ENCODE results near the gene RNF150.
"Not testable (repeated sequence)": the region's sequence is repeated elsewhere in the genome, so short reads cannot be mapped to it uniquely, and the experiment has no call there.

The RNF150 gene

GRCh38 chr4:141074098-141074878 is 59.0 kb downstream of the RNF150 start:
- DNase-seq = no peak

DNA sequence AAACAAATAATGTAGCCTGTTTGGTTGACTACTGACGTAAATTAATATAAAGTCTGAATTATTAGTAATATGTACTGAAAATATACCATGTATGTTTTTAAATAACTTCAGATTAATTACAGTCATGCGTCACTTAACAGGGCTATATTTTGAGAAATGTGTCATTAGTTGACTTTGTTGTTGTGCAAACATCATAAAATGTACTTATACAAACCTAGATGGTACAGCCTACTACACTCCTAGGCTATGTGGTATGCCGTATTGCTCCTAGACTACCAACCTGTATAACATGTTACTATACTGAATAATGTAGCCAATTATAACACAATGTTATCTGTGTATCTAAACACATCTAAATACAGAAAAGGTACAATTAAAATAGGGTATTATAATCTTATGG is 66.6 kb downstream of the RNF150 start:
- no peak for DNase-seq

GRCh38 chr4:141065872-141066271 is 67.4 kb downstream of the RNF150 start:
- no peak for DNase-seq

DNA sequence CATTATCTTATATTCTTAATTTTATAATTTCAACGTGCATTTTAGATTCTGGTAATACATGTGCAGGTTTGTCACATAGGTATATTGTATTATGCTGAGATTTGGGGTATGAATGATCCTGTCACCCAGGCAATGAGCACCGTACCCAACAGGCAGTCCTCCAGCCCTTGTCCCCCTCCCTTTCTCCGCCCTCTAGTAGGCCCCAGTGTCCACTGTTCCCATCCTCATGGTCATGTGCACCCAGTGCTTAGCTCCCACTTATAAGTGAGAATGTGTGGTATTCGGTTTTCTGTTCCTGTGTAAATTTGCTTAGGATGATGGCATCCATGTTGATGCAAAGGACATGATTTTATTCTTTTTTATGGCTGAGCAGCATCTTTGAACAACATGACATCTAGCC is 70.6 kb downstream of the RNF150 start:
- DNase-seq = no peak

DNA sequence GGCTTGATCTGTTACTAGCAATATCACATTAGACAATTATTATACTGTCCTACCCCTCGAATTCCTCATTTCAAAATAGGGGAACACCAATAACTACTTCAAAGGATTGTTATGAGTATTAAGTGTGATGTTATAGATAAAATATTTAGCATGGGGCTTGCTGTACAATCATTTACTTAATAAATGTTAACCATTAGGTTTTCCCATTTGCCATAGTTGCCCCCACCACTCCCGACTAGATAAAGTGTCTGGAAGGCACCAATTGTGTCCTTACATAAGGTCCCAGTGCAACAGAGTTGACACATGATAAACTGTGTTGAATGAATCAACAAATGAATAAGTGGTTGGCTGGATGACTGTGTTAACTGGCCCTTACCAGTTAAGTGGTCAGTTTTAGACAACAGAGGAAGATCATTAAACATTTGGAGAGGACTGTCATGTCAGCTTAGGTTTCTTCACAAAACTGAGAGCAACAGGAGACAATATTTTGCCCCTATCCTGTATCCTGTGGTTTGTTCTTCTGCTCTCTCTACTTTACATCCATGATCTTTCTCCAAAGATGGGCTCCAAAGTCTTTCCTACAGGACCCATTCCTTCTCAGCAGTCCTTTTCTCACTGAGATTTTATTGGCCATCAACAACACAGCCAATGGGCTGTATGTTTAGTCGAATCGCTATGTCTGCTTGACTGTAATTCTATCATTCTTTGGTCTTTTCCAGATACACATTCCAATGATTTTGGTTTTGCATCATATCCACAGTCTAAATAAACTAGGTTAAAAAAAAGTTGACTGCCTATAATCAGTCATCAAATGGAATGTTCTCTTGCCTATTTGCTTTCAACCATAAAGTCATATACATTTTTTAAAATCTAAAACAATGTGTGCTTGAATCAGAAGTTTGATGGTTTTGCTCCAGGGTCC is 74.4 kb downstream of the RNF150 start:
- DNase-seq = no peak

DNA sequence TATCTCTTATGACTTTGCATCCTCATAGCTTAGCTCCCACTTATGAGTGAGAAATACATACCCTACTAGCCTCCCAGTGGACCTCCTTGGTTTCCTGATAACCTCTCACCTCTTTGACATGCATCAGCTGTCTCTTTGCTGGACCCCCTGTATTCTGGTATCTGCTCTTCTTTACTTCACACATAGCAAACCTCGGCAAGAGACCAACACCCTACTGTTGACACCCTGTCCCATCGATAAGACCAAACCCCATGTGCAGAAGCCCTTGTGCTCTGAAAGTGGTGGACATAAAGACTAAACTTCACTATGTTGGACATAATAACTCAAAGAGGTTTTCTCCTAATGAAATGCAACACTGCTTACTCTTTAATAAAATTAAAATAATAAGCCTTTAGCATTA is 75.7 kb downstream of the RNF150 start:
- DNase-seq = no peak

GRCh38 chr4:141056473-141056872 is 76.8 kb downstream of the RNF150 start:
- no peak for DNase-seq

DNA sequence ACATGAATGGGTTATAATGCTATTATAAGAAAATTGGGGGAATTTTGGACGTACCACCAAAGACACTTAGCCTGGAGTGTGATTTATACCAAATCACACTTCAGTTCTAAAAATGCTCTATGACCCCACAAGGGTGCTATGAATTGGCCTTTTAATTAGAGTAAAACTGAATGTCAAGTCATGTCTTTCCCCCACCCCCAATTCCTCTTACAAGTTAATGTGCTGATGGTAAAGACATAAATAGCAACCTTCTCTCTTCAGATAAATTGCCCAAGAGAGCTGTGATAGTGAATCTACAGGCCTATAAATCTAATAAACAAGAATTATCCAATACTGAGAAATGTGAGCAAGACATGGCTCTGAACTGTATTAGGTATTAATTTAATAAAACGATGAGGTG is 78.8 kb downstream of the RNF150 start:
- DNase-seq = no peak

GRCh38 chr4:141050999-141051398 is 82.3 kb downstream of the RNF150 start:
- not testable (repeated sequence) for DNase-seq

GRCh38 chr4:141047228-141047884 is 85.9 kb downstream of the RNF150 start:
- no peak for DNase-seq

DNA sequence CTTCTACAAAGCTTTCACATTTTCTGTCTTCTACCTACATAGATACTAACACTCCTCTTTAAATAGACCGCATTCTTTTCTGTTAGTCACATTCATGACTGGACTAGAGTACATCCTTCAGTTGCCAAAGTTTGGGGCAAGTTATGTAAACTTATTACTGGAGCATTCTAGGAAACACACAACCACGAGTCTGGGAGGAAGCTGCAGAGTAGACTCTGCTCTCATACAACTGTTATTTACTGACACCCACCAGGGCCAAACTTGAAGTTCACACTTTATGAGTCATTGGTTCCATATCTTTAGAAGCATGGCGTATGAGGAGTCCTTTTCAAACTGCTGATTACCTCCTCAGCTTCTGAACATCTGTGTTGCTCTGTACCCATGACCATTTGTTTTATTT is 87.0 kb downstream of the RNF150 start:
- no peak for DNase-seq

GRCh38 chr4:141045848-141046247 is 87.4 kb downstream of the RNF150 start:
- no peak for DNase-seq

DNA sequence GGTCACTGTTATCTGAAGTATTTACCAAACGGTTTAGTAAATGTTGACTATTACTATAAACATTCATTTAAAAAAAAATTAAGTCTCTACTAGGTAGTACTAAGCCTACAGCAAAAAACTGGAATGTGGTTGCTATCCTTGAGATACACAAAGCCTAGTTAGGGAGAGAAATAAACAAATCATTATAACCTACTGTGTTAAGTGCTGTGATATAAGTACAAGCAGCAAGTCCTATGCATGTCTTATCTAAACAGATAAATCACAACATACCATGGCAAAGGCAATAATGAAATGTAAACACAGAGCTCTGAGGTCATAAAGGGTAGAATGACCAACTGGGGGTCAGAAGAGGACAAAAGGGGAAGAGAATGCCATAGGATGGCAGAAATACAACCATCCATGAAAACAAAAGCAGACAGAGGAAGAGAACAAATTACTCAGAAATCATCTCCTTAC is 92.2 kb downstream of the RNF150 start:
- DNase-seq = no peak

DNA sequence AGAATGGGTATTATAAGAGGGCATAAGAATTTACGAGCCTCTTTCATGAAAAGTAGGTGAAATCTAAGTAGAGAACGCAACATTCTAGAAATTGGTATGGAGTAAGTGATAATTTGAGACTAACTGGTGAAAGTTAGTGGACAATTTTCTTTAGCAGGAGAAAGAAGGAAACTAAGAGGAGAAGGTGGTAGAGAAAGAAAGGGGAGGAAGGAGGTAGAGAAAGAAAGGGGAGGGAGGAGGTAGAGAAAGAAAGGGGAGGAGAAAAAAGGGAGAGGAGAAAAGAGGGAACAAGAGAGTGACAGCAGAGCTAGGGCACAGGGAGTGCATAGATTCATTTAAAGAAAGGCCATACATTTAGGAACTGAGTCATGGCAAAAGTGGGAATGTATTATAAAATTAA is 94.1 kb downstream of the RNF150 start:
- no peak for DNase-seq

DNA sequence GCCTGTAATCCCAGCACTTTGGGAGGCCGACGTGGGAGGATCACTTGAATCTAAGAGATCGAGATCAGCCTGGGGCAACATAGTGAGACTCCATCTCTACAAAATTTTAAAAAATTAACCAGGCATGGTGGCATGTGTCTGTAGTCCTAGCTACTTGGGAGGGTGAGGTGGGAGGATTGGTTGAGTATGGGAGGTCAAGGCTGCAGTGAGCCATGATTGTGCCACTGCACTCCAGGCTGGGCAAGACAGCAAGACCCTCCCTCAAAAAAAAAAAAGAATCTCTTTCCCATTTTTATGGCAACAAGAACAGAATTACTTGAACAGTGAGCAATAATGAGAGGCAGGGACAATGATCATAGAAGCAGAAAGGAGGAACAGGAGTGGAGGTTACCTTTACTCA is 94.8 kb downstream of the RNF150 start:
- DNase-seq = no peak

DNA sequence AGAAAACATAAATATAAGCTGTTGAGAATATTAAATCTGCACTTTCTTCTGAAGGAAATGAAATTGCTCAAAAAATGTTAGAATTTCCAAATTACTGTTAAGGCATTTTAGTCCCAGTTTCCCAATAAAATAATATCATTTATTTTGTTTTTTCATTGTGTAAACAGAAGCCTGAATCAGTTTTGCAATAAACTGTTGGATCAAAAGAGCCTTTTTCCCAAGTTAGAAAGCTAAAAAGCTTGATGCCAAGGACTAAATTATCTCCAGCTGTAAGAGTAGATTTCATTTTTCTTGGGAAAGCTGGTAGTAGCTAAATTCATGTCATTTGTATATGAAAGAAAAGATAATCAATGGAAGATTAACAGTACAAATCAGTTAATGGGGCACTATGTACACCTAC is 95.8 kb downstream of the RNF150 start:
- DNase-seq = no peak

GRCh38 chr4:141036786-141037185 is 96.5 kb downstream of the RNF150 start:
- DNase-seq = no peak

DNA sequence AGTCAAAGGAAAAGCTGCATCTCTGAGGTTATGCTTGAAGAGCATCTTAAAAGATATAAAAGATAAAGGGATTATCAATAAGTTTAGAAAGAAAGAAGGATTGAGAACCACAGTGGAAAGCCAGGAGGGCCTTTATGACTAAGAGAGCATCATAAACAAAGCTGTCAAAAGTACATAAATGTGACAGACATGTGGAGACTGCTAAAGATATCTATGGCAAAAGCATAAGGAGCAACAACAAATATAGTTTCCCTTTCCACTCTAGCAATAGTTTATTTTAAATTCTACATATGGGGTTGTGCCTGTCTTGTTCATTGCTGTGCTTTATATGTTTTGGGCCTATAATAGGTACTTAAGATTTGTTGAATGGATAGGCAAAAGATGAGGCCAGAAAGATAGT is 97.3 kb downstream of the RNF150 start:
- no peak for DNase-seq

- DNase-seq = no peak
Measured at GRCh38 chr4:141028024-141028529, 105.2 kb downstream of the RNF150 start.

DNA sequence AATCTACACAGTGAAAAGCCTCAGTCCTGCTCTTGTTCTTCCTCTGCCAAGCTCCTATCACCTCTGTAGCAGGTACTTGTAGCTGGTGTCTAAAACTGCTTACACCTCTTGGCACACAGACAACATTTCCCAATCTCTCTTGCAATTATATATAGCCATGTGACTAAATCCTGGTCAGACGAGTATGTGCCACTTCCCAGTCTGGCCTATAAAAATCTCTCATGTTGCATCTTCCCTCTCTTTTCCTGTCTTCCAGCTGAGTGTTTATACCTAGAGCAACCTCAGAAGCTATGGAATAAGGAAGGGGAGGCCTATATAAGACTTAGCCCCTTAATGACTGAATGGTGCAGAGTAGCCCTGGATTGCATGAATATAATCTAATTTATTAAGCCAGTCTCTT is 105.8 kb downstream of the RNF150 start:
- no peak for DNase-seq

- no peak for DNase-seq
Measured at GRCh38 chr4:141026900-141027299, 106.4 kb downstream of the RNF150 start.

DNA sequence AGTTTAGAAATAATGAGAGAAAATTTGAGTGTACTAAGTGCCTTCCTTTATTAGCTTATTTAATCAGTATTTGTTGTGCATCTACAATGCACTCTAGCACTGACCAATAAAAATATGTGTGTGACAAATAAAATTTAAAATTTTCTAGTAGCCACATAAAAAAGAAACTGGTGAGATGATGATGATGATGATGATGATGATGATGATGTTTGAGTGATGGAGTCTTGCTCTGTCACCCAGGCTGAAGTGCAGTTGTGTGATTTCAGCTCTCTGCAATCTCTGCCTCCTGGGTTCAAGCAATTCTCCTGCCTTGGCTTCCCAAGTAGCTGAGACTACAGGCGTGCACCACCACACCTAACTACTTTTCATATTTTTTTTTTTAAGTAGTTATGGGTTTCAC is 110.2 kb downstream of the RNF150 start:
- no peak for DNase-seq

- DNase-seq = no peak
Measured at GRCh38 chr4:141022111-141022695, 111.1 kb downstream of the RNF150 start.

Measured in left hindlimb (tissue), 1 donor.